IPS DF 6.9 (cell line): ENCODE data around the gene PTPN5.

Source experiments
- DNase-seq: peaks from one replicate; pipeline ENCODE4 v3.0.0-alpha.2; 2013; ENCODE audit warnings: low read depth, low spot score
- H3K27ac ChIP-seq: one replicate; pipeline ENCODE4 v1.5.1; 2013; ENCODE audit warnings: low read length, control low read depth
- H3K27me3 ChIP-seq: 2 replicates; pipeline ENCODE4 v1.6.1; 2013; ENCODE audit warnings: mild to moderate bottlenecking, low read length; ENCODE audit not compliant: control insufficient read depth, insufficient read depth
- H3K36me3 ChIP-seq: 2 replicates; pipeline ENCODE4 v1.6.1; 2013; ENCODE audit warnings: low read length; ENCODE audit not compliant: control insufficient read depth, insufficient read depth
- H3K4me1 ChIP-seq: 2 replicates; pipeline ENCODE4 v1.6.1; 2013; ENCODE audit warnings: low read length; ENCODE audit not compliant: control insufficient read depth, insufficient read depth
- H3K4me3 ChIP-seq: 2 replicates; pipeline ENCODE4 v1.5.1; 2013; ENCODE audit warnings: mild to moderate bottlenecking, low read length
- H3K9me3 ChIP-seq: 2 replicates; pipeline ENCODE4 v1.6.1; 2013; ENCODE audit warnings: low read length, inconsistent platforms; ENCODE audit not compliant: control insufficient read depth, insufficient read depth
- WGBS: extraction: QIAGEN DNeasy Blood & Tissue Kit; methylation state at CpG from one replicate; pipeline ENCODE4 v1.1.7; 2013; ENCODE audit warnings: mixed read lengths, missing lambda C conversion rate; ENCODE audit not compliant: insufficient read length, insufficient coverage; 5-methylcytosine and 5-hydroxymethylcytosine counted together

Gene PTPN5

GRCh38 chr11:18761741-18762140, 29.9 kb downstream of the PTPN5 start:
- H3K4me1 ChIP-seq = no peaks in the 10 kb centered on the region
- no peak for DNase-seq
- WGBS = no CpG with 5 or more reads among the region's 11 CpGs

DNA sequence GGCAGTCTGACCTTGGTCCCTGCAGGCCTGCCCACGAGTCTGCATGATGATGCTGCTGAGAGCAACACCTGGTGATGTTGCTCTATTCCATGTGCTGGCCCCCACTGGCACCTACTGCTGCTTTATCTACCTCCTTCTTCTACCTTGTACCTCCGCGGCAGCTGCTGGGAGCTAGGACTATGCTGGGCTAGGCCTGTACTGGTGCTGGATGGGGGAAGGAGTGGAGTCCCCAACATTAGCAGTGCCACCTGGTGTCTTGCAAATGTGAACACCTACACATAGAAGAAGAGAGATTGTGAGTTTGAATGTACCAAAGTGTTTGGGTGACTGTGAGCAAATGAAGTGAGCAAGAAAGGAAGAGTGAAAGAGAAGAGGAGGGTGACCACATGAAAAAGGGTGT, 30.5 kb downstream of the PTPN5 start:
- no CpG with 5 or more reads among the region's 3 CpGs for WGBS
- Histone ChIP-seq H3K4me3 (no peak overlapping the region), H3K36me3 (no peaks in the 10 kb centered on the region), H3K4me1 (no peaks in the 10 kb centered on the region), H3K27me3 (no peaks in the 10 kb centered on the region), H3K27ac (no peak overlapping the region), H3K9me3 (no peaks in the 10 kb centered on the region)
- no peak for DNase-seq

More at GRCh38 chr11:18761741-18762140, 29.9 kb downstream of the PTPN5 start:
- H3K36me3 ChIP-seq = no peaks in the 10 kb centered on the region
- no peaks in the 10 kb centered on the region for H3K9me3 ChIP-seq
- H3K4me3 ChIP-seq = no peak overlapping the region
- no peaks in the 10 kb centered on the region for H3K27me3 ChIP-seq
- H3K27ac ChIP-seq = no peak overlapping the region

GRCh38 chr11:18757811-18758210, 33.8 kb downstream of the PTPN5 start:
- WGBS = no CpG with 5 or more reads among the region's 3 CpGs
- Histone ChIP-seq H3K9me3 (no peaks in the 10 kb centered on the region), H3K27me3 (no peaks in the 10 kb centered on the region), H3K27ac (no peak overlapping the region), H3K4me3 (no peak overlapping the region), H3K4me1 (no peaks in the 10 kb centered on the region), H3K36me3 (no peaks in the 10 kb centered on the region)
- DNase-seq = no peak

DNA sequence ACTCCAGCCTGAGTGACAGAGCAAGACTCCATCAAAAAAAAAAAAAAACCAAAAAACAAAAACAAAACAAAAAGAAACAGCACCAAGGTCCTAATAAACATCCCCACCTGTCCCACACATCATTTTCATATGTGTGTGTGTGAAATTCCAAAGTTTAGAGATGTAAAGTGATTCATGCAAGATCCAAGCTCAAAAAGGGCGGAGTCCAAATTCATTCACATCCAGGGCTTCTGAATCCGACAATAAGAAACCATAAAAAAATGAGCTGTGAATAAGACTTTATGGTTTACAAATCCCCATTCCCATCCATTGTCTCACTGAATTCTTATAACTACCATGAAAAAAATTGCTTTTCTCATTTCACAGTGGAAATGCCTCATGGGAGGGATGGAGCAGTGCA, 34.7 kb downstream of the PTPN5 start:
- Histone ChIP-seq H3K27me3 (no peaks in the 10 kb centered on the region), H3K36me3 (no peaks in the 10 kb centered on the region), H3K4me3 (no peak overlapping the region), H3K27ac (no peak overlapping the region), H3K9me3 (no peaks in the 10 kb centered on the region), H3K4me1 (no peaks in the 10 kb centered on the region)
- DNase-seq = no peak
- no CpG with 5 or more reads among the region's 2 CpGs for WGBS

DNA sequence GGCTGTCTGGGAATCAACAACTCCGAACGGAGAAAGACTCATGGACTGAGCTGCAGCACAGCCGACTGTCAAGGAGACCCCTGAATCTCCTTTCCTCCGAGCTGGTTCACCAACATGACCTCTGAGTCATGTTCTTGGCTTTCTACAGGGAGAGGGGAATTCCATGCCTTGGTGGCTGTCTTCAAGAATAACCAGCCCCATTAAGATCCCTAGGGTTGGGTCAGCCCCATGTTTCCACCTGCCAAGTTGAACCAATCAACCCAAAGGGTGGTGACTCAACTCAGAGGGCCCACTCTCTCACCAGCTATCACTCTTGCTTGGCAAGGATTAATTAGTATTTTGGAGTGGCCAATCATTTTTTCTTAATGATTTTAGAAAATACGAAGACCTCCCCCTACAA, 37.3 kb downstream of the PTPN5 start:
- Histone ChIP-seq H3K27me3 (no peaks in the 10 kb centered on the region), H3K27ac (no peak overlapping the region), H3K9me3 (no peaks in the 10 kb centered on the region), H3K4me3 (no peak overlapping the region), H3K36me3 (no peaks in the 10 kb centered on the region), H3K4me1 (peaks cover 2% of the 10 kb centered on the region; the same call in 1 of the 2 replicates)
- no peak for DNase-seq
- no CpG with 5 or more reads among the region's 5 CpGs for WGBS

DNA sequence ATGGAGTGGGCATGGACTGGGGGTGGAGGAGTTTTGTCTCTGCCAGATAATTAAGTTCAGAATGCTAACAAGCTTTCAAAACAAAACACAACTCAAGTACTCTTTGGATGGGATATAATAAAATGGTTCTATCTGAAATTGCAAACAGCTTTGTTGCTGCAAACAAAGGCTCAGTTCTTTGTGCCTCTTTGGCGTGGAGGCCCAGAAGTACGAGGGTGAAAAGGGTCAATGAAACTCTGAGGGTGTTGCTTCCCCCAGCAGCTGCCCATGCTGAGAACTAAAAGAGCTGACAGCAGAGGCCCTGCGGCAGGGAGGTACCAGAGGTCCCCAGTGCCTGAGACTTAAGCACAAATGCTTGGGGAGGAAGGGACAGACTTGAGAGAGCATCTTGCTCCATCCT, 39.1 kb downstream of the PTPN5 start:
- WGBS = no CpG with 5 or more reads among the region's 3 CpGs
- no peak for DNase-seq
- no peaks in the 10 kb centered on the region for H3K27me3 ChIP-seq
- no peaks in the 10 kb centered on the region for H3K36me3 ChIP-seq
- no peaks in the 10 kb centered on the region for H3K9me3 ChIP-seq
- H3K27ac ChIP-seq = no peak overlapping the region
- H3K4me3 ChIP-seq = no peak overlapping the region
- H3K4me1 ChIP-seq = peaks cover 2% of the 10 kb centered on the region; the same call in 1 of the 2 replicates

GRCh38 chr11:18750944-18751343, 40.7 kb downstream of the PTPN5 start:
- peaks cover 2% of the 10 kb centered on the region; the same call in 1 of the 2 replicates for H3K4me1 ChIP-seq
- no peak for DNase-seq
- H3K9me3 ChIP-seq = no peaks in the 10 kb centered on the region
- no peak overlapping the region for H3K27ac ChIP-seq
- no peaks in the 10 kb centered on the region for H3K27me3 ChIP-seq
- no peaks in the 10 kb centered on the region for H3K36me3 ChIP-seq
- H3K4me3 ChIP-seq = no peak overlapping the region
- WGBS = no CpG with 5 or more reads among the region's 3 CpGs

- WGBS = no CpG with 5 or more reads among the region's 12 CpGs
- H3K9me3 ChIP-seq = no peaks in the 10 kb centered on the region
- H3K36me3 ChIP-seq = no peaks in the 10 kb centered on the region
- H3K27me3 ChIP-seq = no peaks in the 10 kb centered on the region
- no peak for DNase-seq
- no peak overlapping the region for H3K4me3 ChIP-seq
- no peak overlapping the region for H3K27ac ChIP-seq
- H3K4me1 ChIP-seq = peaks cover 2% of the 10 kb centered on the region; the same call in 1 of the 2 replicates
Measured at GRCh38 chr11:18749681-18750319, 41.8 kb downstream of the PTPN5 start.

GRCh38 chr11:18748766-18749365, 42.7 kb downstream of the PTPN5 start:
- Histone ChIP-seq H3K9me3 (no peaks in the 10 kb centered on the region), H3K4me1 (peaks cover 2% of the 10 kb centered on the region; the same call in 1 of the 2 replicates), H3K27ac (no peak overlapping the region), H3K36me3 (no peaks in the 10 kb centered on the region), H3K4me3 (no peak overlapping the region), H3K27me3 (no peaks in the 10 kb centered on the region)
- no CpG with 5 or more reads among the region's 13 CpGs for WGBS
- no peak for DNase-seq

DNA sequence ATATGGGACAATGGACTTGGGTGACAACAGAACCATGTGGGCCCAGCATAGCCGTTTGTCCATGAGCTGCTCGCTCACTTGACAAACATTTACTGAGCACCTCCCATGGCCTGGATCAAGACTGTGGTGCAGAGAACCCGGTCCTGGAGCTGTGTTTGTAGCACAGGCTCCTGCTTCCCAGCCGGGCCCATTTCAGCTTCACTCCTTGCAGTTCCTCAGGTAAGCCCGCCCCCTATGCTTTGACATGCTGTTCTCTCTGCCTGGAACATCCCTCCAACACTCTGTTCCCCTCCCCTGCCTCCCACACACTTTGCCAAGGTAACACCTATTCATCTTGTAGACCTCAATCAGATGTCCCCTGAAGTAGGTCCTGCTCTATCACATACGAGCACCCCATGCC, 46.3 kb downstream of the PTPN5 start:
- DNase-seq = no peak
- H3K9me3 ChIP-seq = no peaks in the 10 kb centered on the region
- H3K4me3 ChIP-seq = no peak overlapping the region
- H3K27me3 ChIP-seq = no peaks in the 10 kb centered on the region
- no peak overlapping the region for H3K27ac ChIP-seq
- H3K4me1 ChIP-seq = peaks cover 2% of the 10 kb centered on the region; the same call in 1 of the 2 replicates
- no CpG with 5 or more reads among the region's 6 CpGs for WGBS
- no peaks in the 10 kb centered on the region for H3K36me3 ChIP-seq
